ENCODE data around the gene STAT4. TPM values are rescaled to one million over a fixed set of nuclear protein-coding genes. Genes with fewer than 3 reads are reported as not detected.

Gene STAT4
- total RNA-seq, 1 donor from 2014 or later = 0.76 TPM

DNA sequence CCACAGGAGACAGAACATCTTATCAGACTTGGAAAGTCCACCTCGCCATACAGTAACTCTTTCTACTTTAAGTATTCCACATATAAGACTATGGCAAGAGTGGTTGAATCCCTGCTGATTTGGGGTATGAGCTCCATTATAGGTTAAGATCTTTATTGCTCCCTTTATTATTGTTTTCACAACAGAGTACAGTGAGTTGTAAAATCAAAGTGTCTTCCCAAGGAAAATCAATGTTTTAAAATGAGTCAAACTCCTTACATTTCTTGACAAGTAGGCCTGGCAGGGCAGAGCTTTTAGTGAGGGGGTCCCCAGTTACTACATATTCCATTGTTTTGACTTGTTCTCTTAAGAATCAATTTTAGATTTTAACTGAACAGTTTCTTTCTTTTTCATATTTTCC, 87.2 kb downstream of the STAT4 start:
- DNase-seq (ENCODE audit: missing footprints) = no peak
- ATAC-seq = no peak
- intact Hi-C loops (cut with DNase I) = no loop called here

DNA sequence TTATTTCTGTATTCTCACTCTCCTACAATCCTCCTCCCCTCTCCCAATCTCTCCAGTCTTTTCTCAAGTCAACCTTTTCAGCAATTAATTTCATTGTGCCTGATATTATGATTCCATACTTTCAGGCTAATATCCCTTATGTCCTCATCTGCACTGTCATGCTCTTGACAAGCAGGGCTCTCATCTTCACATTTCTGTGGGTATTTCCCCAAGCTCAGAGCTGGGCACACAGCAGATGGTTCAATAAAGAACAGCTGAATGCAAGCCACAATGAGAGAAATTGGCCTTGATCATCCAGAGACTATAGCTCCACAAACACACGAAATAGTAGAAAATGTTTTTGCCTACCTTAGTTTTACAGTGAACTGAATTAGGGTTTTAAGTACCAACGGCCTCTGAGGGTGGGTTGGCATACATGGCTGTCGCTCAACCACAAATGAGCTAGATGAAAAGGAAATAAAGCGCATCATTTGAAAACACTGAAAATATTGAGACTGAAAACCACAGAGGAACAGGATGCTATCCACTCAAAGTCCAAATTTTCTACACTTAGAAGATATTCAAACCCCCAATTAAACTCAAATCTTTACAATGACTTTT, 89.3 kb downstream of the STAT4 start:
- ATAC-seq (no peak), DNase-seq (ENCODE audit: missing footprints) (peak; percentile 53)
- intact Hi-C loops (cut with DNase I) = no loop called here

GRCh38 chr2:191059308-191059707, 91.5 kb downstream of the STAT4 start:
- ATAC-seq (no peak), DNase-seq (ENCODE audit: missing footprints) (no peak)
- intact Hi-C loops (cut with DNase I) = no loop called here

DNA sequence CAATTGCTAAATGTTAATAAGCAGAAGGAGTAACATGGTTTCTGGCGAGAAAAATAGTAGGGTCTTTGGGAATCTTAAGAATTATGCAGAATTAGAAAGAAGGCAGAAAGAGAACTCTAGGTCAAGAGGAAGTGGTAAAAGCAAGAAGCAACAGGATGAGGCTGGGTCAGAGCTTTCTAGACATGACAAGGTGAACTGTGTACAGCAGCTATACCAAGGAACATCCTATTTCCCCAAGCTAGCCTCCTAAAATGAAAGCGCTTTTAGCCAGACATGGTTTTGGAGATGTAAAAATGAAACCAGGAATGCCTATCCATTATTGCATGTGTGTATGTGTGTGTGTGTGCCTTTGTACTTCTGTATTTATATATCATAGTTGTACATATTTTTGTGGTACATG, 94.6 kb downstream of the STAT4 start:
- no peak for ATAC-seq
- no peak for DNase-seq (ENCODE audit: missing footprints)
- intact Hi-C loops (cut with DNase I) = no loop called here

GRCh38 chr2:191053256-191053655, 97.5 kb downstream of the STAT4 start:
- no peak for ATAC-seq
- DNase-seq (ENCODE audit: missing footprints) = no peak
- intact Hi-C loops (cut with DNase I) = loop anchor here (5.0 kb wide), 2 partner anchors 104 to 469 kb away; no protein-coding TSS in a partner anchor

- ATAC-seq = no peak
- intact Hi-C loops (cut with DNase I) = loop anchor here (5.0 kb wide), 2 partner anchors 105 to 470 kb away; no protein-coding TSS in a partner anchor
- no peak for DNase-seq (ENCODE audit: missing footprints)
These were observed 98.7 kb downstream of the STAT4 start for GRCh38 chr2:191051825-191052778.

DNA sequence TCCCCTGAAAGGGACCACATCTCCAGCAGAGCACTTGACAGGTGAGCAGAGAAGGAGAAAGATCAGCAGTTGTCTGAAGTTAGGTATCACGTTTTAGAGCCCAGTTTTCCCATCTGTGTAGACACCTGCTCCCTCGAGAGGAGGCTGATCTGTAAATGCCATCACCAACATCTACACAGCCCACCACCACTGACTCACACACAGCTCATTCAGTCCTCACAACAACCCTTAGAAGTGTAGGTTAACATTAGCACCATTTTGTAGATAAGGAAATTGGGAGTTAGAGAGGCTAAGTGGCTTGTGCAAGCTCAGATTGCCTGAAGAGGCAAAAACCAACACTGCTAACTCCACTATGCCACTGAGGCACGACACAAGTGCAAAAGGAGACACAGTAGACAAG, 99.6 kb downstream of the STAT4 start:
- ATAC-seq (no peak), DNase-seq (ENCODE audit: missing footprints) (no peak)
- intact Hi-C loops (cut with DNase I) = loop anchor here (5.0 kb wide), 2 partner anchors 106 to 471 kb away; no protein-coding TSS in a partner anchor

- ATAC-seq (peak; percentile 43), DNase-seq (ENCODE audit: missing footprints) (no peak)
- intact Hi-C loops (cut with DNase I) = loop anchor here (5.0 kb wide), 2 partner anchors 107 to 472 kb away; no protein-coding TSS in a partner anchor
These were observed 100.2 kb downstream of the STAT4 start for GRCh38 chr2:191050640-191050987.

GRCh38 chr2:191049728-191050639, 100.8 kb downstream of the STAT4 start:
- intact Hi-C loops (cut with DNase I) = loop anchor here (5.0 kb wide), 2 partner anchors 107 to 472 kb away; no protein-coding TSS in a partner anchor
- no peak for DNase-seq (ENCODE audit: missing footprints)
- peak; percentile 82 for ATAC-seq

DNA sequence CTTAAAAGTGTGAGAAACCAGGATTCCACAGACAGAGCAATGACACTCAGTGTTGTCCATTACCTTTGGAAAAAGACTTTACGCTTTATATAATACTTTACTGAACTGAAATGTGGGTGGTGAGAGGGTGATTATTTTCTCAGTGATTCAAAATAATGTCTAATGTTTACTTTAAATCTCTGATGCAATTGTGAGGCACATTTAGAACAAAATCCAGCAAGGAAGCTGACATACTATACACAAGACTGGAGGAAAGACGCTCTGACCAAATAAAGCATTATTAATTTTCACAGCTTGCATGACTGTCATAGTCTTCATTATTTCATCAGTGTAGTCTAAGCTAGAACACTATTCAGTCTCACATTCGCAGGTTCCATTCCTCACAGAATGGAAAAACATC, 102.7 kb downstream of the STAT4 start:
- DNase-seq (ENCODE audit: missing footprints) (no peak), ATAC-seq (no peak)
- intact Hi-C loops (cut with DNase I) = no loop called here

- intact Hi-C loops (cut with DNase I) = no loop called here
- ATAC-seq (no peak), DNase-seq (ENCODE audit: missing footprints) (no peak)
These were observed 105.7 kb downstream of the STAT4 start for GRCh38 chr2:191045141-191045540.

- no peak for ATAC-seq
- intact Hi-C loops (cut with DNase I) = no loop called here
- no peak for DNase-seq (ENCODE audit: missing footprints)
These were observed 107.4 kb downstream of the STAT4 start for GRCh38 chr2:191043438-191043837.

- ATAC-seq = no peak
These were observed 109.2 kb downstream of the STAT4 start for GRCh38 chr2:191041418-191042161.

DNA sequence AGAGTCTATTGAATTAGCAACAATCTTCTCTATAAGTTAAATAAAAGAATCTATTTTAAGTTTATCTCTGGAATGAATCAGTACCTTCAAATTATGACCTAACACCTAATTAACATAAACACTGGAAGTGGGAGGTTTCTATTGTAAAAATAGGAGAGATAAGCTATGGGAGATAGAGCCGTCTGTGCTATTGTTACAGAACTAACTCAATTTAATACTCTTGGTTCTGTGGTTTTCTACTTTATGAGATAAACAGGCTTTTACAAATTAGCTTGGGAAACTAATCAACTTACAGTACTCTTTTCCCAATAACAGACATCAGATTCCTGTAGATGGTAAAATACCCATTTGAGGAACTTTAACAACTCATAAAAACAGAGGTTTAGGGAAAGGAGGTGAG, 111.2 kb downstream of the STAT4 start:
- ATAC-seq (no peak), DNase-seq (ENCODE audit: missing footprints) (no peak)
- intact Hi-C loops (cut with DNase I) = no loop called here

More at GRCh38 chr2:191041418-191042161, 109.2 kb downstream of the STAT4 start:
- intact Hi-C loops (cut with DNase I) = no loop called here
- DNase-seq (ENCODE audit: missing footprints) = no peak

- no peak for ATAC-seq
- DNase-seq (ENCODE audit: missing footprints) = no peak
- intact Hi-C loops (cut with DNase I) = no loop called here
These were observed 112.1 kb downstream of the STAT4 start for GRCh38 chr2:191038741-191039140.

GRCh38 chr2:191038241-191038725, 112.5 kb downstream of the STAT4 start:
- intact Hi-C loops (cut with DNase I) = no loop called here
- no peak for ATAC-seq
- no peak for DNase-seq (ENCODE audit: missing footprints)

GRCh38 chr2:191037351-191037750, 113.4 kb downstream of the STAT4 start:
- no peak for ATAC-seq
- intact Hi-C loops (cut with DNase I) = no loop called here
- no peak for DNase-seq (ENCODE audit: missing footprints)

- intact Hi-C loops (cut with DNase I) = no loop called here
- DNase-seq (ENCODE audit: missing footprints) = no peak
These were observed 114.4 kb downstream of the STAT4 start for GRCh38 chr2:191036363-191036762.

More at GRCh38 chr2:191036363-191036762, 114.4 kb downstream of the STAT4 start:
- ATAC-seq = no peak
